Thyroid gland (tissue), 4 donors: ENCODE measurements around the gene PEX14.

Source experiments
- POLR2A ChIP-seq, 2 donors: fragments of 450-650 bp; IDR thresholded peaks; one replicate each; pipeline ENCODE4 v1.6.1; 2017; ENCODE audit warnings: antibody characterized with exemption in 2 of 2, mild to moderate bottlenecking in 2 of 2, moderate library complexity in 1 of 2
- TF ChIP-seq, protein P1 (sequence below), 6 experiments: fragments of 200-600 bp in 3 of 6; fragments of 450-650 bp in 3 of 6; sonication (generic) in 3 of 6; IDR thresholded peaks; one replicate each; pipeline ENCODE4 v1.5.1; 2016 to 2019; ENCODE audit warnings: antibody characterized with exemption in 6 of 6, mild to moderate bottlenecking in 2 of 6, inconsistent platforms in 1 of 6, moderate library complexity in 1 of 6

DNA sequence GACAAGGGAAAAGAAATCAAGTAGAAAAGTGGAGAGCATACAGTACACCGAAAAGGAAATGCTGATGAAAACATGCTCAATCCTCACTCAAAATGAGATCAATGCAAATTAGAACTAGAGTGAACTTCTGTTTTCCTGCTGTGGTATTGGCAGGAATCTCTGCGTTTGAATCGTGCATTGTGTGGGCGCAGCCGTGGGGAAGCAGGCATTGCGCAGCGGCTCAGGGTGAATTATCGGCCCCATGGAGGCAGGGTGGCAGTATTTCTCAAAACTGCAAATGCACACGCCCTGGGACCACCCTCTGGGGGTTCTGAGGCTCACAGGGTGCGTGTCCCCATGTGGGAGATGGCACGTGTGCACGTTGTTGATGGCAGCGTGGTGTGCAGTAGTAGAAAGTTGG, 140.6 kb downstream of the PEX14 start:
- TF ChIP-seq, protein P1, sequence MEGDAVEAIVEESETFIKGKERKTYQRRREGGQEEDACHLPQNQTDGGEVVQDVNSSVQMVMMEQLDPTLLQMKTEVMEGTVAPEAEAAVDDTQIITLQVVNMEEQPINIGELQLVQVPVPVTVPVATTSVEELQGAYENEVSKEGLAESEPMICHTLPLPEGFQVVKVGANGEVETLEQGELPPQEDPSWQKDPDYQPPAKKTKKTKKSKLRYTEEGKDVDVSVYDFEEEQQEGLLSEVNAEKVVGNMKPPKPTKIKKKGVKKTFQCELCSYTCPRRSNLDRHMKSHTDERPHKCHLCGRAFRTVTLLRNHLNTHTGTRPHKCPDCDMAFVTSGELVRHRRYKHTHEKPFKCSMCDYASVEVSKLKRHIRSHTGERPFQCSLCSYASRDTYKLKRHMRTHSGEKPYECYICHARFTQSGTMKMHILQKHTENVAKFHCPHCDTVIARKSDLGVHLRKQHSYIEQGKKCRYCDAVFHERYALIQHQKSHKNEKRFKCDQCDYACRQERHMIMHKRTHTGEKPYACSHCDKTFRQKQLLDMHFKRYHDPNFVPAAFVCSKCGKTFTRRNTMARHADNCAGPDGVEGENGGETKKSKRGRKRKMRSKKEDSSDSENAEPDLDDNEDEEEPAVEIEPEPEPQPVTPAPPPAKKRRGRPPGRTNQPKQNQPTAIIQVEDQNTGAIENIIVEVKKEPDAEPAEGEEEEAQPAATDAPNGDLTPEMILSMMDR (IDR thresholded peaks at IDR 0.05) = no peak
- TF ChIP-seq POLR2A (IDR thresholded peaks at IDR 0.05) = no peak
